Measurements from ENCODE around the gene LHPP.

Gene LHPP

DNA sequence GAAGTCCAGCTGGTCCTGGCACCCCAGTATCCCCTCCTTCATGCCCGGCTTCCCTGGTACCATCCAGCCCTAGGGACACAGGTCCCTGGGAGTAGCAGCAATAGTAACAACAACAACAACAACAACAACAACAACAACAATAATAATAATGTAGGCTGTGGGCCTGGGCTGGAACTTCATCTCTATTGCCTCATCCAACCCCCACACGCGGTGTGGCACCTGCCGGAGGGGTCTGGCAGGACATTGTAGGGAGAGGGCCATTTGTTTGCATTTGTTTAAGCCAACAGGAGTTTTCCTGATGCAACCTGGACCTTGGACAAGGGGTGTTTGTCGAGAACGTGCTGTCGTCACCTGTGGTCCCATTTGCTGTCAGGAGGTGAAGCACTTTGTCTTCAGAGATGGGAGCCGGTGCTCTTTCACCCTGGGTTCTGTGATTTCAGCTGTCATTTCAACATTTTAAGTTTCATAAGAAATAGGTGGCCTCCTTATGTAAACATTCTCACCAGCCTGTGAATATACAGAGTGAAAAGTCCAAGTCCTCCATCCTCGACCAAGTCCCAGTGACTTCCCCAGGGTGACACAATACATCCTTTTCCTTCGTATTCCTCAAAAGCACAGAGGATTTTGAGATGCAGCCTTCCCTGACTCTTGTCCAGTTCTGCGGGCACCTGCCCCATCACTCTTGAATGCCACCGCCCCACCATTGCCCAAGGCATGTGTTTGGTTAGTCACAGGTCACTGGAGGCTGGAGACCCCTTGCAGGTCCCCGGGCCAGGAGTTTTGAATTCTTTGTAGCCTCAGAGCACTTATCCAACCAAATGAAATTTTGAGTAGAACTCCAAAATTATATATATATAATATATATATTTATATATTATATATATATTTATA, 9.2 kb downstream of the LHPP start:
- no peak for DNase-seq (ENCODE audit: low read depth)

DNA sequence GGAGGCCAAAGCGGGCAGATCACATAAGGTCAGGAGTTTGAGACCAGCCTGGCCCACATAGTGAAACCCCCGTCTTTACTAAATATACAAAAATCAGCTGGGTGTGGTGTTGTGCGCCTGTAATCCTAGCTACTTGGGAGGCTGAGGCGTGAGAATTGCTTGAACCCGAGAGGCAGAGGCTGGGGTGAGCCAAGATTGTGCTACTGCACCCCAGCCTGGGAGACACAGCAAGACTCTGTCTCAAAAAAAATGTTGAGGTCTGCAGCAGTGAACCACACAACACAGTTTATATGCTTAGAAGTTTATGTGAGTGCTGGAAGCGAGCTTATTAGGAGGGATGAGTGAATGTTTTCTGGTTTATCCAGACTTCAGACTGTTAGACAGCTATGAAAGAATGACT, 10.4 kb downstream of the LHPP start:
- no peak for DNase-seq (ENCODE audit: low read depth)

- DNase-seq (ENCODE audit: low read depth) = no peak
Observed at GRCh38 chr10:124473070-124473469, 11.4 kb downstream of the LHPP start.

DNA sequence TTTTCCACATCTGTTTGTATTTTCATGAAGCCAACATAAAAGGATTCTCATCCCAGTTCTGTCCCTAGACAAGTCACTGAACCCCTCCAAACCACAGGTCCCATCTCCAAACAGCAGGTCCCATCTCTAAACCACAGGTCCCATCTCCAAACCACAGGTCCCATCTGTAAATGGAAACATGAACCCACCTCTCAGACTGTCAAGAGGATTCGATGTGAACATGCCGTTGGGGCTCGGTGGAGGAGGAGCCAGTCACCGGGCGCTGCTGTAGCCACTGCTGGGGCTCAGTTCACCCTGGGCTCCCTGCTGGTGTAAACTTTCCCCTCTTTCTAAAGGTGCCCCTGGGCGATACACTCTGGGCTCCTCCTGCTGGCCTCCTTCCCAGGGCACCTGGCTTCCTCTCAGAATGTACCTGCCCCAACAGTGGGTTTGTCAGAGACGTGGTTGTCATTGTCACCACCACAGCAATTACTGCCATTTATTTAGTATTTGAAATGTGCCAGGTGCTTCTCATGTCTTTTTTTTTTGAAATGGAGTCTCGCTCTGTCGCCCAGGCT, 13.0 kb downstream of the LHPP start:
- DNase-seq (ENCODE audit: low read depth) = no peak

- DNase-seq (ENCODE audit: low read depth) = no peak
Observed at GRCh38 chr10:124476043-124476725, 14.6 kb downstream of the LHPP start.

- no peak for DNase-seq (ENCODE audit: low read depth)
Observed at GRCh38 chr10:124477614-124478363, 16.2 kb downstream of the LHPP start.

DNA sequence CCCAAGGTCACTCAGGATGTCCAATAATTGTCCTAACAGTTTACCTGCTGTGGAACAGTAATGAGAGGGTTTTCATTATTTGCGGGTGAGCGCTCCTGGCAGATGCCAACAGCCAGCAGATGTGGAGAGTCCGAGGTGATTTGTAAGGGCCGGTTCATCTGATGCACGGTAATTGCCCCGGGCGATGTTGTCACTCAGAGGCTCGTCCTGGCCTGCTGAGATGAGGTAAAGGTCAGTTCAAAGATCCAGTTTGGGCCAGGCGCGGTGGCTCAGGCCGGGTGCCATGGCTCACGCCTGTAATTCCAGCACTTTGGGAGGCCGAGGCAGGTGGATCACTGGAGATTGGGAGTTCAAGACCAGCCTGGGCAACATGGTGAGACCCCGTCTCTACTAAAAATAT, 16.9 kb downstream of the LHPP start:
- DNase-seq (ENCODE audit: low read depth) = no peak

DNA sequence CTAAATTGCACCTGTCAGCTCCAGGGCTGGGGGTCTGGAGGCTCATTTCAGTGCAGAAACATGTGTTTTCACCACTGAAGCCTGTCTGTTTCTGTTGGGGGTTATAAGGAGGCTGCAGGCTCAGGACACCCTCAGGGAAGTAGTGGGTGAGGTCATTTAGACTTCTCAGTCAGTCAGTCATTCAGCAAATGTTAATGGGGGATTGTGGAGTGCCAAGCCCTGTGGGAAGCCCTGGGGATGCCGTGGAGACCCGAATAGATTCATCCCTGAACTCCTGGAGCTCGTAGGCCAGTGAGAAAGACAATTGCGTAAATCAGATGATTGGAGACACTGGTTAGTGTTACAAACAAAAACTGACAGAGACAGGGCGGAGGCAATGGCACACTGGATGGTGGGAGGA, 19.2 kb downstream of the LHPP start:
- DNase-seq (ENCODE audit: low read depth) = no peak

- DNase-seq (ENCODE audit: low read depth) = no peak
Observed at GRCh38 chr10:124481717-124482116, 20.1 kb downstream of the LHPP start.

GRCh38 chr10:124482236-124482800, 20.7 kb downstream of the LHPP start:
- no peak for DNase-seq (ENCODE audit: low read depth)

DNA sequence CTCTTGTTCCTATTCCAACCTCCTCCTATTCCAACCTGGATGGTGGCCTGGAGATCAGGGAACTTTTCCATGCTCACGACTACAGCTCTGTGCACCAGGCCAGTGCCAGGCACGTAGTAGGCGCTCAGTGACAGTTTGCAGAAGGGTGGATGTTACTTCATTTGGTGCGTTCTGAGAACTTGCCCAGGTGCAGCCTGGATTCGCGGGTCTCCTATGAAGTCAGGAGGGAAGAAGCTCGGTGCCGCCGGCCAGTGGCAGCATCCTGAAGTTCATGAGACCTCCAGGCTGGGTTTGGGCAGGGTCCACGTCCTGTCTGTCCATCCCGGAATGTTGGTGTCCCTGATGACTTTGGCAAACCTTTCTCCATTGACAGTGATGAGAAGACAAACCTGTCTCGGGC, 21.3 kb downstream of the LHPP start:
- DNase-seq (ENCODE audit: low read depth) = no peak

- no peak for DNase-seq (ENCODE audit: low read depth)
Observed at GRCh38 chr10:124484031-124484430, 22.4 kb downstream of the LHPP start.

GRCh38 chr10:124484661-124485060, 23.0 kb downstream of the LHPP start:
- DNase-seq (ENCODE audit: low read depth) = no peak

DNA sequence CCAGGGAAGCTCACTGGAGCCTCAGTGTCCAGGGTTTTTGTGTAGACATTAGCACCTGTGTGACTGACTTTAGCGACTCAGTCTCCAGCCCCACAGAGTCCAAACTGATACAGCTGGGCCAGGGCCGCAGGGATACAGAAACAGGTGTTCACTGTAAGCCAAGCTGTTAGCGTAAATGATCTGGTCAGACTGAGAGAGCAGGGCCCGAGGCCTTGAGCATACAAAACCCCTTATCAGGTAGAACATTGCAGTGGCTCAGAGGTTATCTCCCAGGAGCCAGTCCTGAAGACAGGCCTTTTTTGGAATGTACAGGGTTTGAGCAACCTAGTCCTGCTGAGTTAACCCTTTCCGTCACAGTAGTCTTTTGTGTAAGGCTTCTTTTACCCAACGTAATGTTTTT, 25.0 kb downstream of the LHPP start:
- no peak for DNase-seq (ENCODE audit: low read depth)

DNA sequence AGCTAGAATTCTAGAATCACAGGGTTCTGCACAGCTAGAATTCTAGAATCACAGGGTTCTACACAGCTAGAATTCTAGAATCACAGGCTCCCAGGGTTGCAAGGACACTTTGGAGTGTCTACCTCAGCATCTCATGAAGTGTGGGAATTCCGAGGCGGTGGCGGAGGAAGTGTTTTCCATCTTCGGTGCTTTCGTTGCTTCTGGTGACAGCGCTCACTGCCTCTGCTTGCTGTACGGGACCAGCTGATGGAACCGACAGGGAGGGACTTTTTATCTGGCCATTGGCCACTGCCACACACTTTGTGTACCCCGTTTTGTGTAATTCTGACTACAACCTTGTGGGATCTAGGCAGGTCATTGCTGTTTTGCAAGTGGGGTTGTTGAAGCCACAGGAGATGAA, 29.5 kb downstream of the LHPP start:
- no peak for DNase-seq (ENCODE audit: low read depth)

- DNase-seq (ENCODE audit: low read depth) = no peak
Observed at GRCh38 chr10:124492266-124492665, 30.6 kb downstream of the LHPP start.

GRCh38 chr10:124493214-124493882, 31.7 kb downstream of the LHPP start:
- DNase-seq (ENCODE audit: low read depth) = no peak

DNA sequence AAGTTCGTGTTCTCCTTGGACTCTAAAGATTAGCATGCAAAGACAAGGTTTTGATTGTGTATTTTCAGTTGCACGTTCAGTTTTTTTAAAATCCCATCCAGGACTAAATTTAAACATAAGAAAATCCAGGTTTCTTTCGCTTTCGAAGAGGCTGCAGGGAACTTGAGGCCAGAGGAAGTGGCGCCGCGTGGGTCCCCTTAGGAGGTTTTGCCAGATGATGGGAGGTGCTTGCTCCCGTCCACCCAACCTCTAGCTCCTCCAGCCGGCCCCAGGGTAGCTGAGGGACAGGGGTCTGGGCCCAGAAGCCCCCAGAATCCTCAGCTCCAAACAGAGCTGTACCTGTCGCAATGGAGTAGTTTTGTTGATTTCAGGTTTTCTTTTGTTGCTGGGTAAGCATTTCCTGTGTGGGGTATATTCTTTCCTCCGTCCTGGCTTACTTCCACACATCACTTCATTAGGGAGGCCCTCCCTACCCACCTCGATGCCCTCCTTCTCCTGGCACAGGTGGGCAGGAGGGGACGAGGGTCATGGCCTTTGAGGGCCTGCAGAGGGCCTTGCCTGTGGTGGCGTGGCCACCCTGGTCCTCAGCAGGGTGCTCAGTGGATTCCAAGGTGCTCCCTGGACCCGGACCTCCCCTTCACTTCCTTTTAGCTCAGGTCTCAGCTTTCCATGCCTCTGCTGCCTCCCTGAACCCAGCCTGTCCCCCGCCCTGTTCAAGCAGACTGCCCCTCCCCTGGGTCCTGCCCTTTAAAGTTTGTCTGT, 32.6 kb downstream of the LHPP start:
- no peak for DNase-seq (ENCODE audit: low read depth)

DNA sequence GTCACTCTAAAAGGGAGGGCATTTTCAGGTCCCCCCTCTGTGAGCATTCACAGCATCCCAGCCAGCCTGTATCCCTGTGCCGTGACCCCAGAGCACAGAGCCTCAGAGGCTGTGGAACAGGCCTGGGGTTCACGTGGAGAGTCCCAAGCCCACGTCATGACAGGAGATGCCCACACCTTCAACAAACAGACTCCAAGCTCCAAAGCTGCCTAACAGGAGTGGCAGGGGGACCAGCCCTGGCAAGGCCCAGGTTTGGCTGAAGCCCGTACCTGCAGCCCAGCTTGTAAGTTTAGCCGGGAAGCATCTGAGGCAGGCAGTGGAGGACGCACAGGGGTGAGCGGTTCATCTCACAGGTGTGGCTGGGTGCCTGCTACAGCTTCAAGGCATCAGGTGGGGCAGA, 33.5 kb downstream of the LHPP start:
- DNase-seq (ENCODE audit: low read depth) = no peak

DNA sequence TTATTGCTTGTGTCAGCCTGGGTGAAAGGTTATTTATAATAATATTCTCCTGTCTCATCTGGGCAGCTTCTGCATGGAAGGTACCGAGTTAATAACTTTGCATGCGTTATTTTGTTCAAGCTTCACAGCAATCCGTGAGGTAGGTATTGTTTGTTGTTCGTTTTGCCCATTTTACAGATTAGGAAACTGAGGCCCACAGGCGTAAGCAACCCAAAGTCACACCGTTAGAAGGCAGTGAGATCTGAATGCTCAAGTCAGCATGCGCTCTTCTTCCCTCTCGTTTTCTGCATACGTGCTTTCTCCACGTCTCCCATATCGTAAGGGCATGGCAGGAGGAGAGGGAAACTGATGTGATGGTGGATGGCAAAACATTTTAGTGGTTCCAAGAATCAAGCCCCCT, 34.1 kb downstream of the LHPP start:
- no peak for DNase-seq (ENCODE audit: low read depth)

- no peak for DNase-seq (ENCODE audit: low read depth)
Observed at GRCh38 chr10:124496150-124496549, 34.5 kb downstream of the LHPP start.
